ENCODE results near the gene LEMD2.

Gene LEMD2

DNA sequence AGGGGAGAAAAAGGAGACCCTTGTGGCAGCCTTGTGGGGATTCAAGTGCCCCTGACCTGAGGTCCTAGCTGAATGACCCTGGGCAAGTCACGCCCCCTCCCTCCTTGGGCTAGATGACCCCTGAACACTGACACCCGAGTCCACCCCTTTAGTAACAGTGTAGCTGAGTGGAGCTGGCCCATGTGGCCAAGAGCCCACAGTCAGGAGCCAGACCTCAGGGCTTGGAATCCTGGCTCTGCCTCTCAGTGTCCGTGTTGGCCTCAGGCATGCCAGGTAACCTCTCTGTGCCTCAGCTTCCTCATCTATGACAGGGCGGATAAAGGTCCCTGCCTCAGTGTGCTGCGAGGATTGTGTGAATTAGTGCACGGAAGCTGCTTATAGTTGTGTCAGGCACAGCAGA lies 56.5 kb downstream of the LEMD2 start:
- H3K4me1 ChIP-seq (ENCODE audit: insufficient read depth, low read length, poor library complexity, severe bottlenecking) = no peaks in the 10 kb centered on the region
- no peak overlapping the region for H3K9ac ChIP-seq (ENCODE audit: low read depth, low read length, poor library complexity, severe bottlenecking)
- H3K4me2 ChIP-seq (ENCODE audit: low read depth, low read length, poor library complexity, severe bottlenecking) = no peak overlapping the region
- H3K9me3 ChIP-seq (ENCODE audit: insufficient read depth, low read depth, low read length) = no peaks in the 10 kb centered on the region
- no peaks in the 10 kb centered on the region for H4K20me1 ChIP-seq (ENCODE audit: insufficient read depth, low read length, poor library complexity, severe bottlenecking)
- H3K4me3 ChIP-seq (ENCODE audit: low read length, poor library complexity, severe bottlenecking) = no peak overlapping the region
- no peak overlapping the region for H2AFZ ChIP-seq (ENCODE audit: low read length)
- TF ChIP-seq EZH2phosphoT487 (IDR thresholded peaks at IDR 0.05; ENCODE audit: borderline replicate concordance) = no peak
- TF ChIP-seq, protein P1, sequence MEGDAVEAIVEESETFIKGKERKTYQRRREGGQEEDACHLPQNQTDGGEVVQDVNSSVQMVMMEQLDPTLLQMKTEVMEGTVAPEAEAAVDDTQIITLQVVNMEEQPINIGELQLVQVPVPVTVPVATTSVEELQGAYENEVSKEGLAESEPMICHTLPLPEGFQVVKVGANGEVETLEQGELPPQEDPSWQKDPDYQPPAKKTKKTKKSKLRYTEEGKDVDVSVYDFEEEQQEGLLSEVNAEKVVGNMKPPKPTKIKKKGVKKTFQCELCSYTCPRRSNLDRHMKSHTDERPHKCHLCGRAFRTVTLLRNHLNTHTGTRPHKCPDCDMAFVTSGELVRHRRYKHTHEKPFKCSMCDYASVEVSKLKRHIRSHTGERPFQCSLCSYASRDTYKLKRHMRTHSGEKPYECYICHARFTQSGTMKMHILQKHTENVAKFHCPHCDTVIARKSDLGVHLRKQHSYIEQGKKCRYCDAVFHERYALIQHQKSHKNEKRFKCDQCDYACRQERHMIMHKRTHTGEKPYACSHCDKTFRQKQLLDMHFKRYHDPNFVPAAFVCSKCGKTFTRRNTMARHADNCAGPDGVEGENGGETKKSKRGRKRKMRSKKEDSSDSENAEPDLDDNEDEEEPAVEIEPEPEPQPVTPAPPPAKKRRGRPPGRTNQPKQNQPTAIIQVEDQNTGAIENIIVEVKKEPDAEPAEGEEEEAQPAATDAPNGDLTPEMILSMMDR (conservative IDR thresholded peaks at IDR 0.05; ENCODE audit: low read length) = no peak
- H3K27me3 ChIP-seq (ENCODE audit: insufficient read depth, low read length, poor library complexity, severe bottlenecking) = no peaks in the 10 kb centered on the region
- no peaks in the 10 kb centered on the region for H3K79me2 ChIP-seq (ENCODE audit: insufficient read depth, low read length)
- H3F3A ChIP-seq (ENCODE audit: low read depth) = no peaks in the 10 kb centered on the region
- no peaks in the 10 kb centered on the region for H3K36me3 ChIP-seq (ENCODE audit: insufficient read depth, low read length)
- H3K9me2 ChIP-seq (replicated peaks; ENCODE audit: low read depth, low read length) = no peaks in the 10 kb centered on the region

DNA sequence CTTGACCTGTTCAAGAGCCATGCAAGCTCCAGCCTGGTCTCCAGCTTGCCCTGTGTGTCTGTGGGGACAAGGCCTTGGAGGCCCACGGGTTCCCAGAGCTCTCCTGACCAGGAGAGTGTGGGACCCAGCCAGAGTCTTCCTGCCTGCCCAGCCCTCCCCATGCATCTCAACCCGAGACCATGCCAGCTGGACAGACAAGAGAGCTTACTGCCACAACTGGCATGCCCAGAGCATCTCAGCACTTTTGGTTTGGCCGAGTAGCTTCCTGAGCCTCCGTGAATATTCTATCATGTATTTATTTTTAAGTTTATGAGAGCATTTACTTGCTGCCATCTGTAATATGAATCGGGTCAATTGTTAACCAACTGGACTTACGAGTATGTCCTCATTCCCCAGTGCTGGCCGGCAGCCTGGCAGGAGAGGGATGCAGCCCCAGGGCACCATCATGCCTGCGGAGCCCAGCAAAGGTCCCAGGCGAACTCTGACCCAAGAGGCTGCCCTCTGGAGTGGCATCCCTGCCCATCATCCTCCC lies 57.1 kb downstream of the LEMD2 start:
- Histone ChIP-seq H3K9ac (ENCODE audit: low read depth, low read length, poor library complexity, severe bottlenecking) (no peak overlapping the region), H3K4me2 (ENCODE audit: low read depth, low read length, poor library complexity, severe bottlenecking) (no peak overlapping the region), H3K36me3 (ENCODE audit: insufficient read depth, low read length) (no peaks in the 10 kb centered on the region), H3K9me2 (replicated peaks; ENCODE audit: low read depth, low read length) (no peaks in the 10 kb centered on the region), H3K9me3 (ENCODE audit: insufficient read depth, low read depth, low read length) (no peaks in the 10 kb centered on the region), H3K79me2 (ENCODE audit: insufficient read depth, low read length) (no peaks in the 10 kb centered on the region), H4K20me1 (ENCODE audit: insufficient read depth, low read length, poor library complexity, severe bottlenecking) (no peaks in the 10 kb centered on the region), H3F3A (ENCODE audit: low read depth) (no peaks in the 10 kb centered on the region), H3K4me3 (ENCODE audit: low read length, poor library complexity, severe bottlenecking) (no peak overlapping the region), H3K27me3 (ENCODE audit: insufficient read depth, low read length, poor library complexity, severe bottlenecking) (no peaks in the 10 kb centered on the region), H3K4me1 (ENCODE audit: insufficient read depth, low read length, poor library complexity, severe bottlenecking) (no peaks in the 10 kb centered on the region), H2AFZ (ENCODE audit: low read length) (no peak overlapping the region)
- no peak for TF ChIP-seq EZH2phosphoT487 (IDR thresholded peaks at IDR 0.05; ENCODE audit: borderline replicate concordance)
- TF ChIP-seq, protein P1 (conservative IDR thresholded peaks at IDR 0.05; ENCODE audit: low read length) = no peak

DNA sequence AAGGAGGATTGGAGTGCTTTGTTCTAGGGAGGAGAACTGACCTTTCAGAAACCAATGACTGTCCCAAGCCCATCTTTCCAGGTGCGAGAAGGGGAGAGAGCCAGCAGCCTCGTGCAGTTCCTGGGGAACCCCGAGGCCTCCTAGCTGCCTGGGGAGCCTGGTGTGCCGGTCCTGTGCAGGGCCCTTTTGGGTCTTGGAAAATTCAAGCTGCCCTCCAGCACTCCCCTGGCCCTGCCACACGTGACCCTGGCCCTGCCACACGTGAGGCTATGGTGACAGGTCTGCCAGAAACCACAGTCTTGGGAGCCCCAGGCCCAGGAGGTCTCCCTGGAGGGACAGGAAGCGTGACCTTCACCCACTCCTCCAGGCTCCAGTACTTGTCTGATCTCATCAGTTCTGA lies 57.9 kb downstream of the LEMD2 start:
- no peaks in the 10 kb centered on the region for H3K9me3 ChIP-seq (ENCODE audit: insufficient read depth, low read depth, low read length)

More for the DNA sequence above, 57.9 kb downstream of the LEMD2 start:
- H2AFZ ChIP-seq (ENCODE audit: low read length) = no peak overlapping the region
- no peaks in the 10 kb centered on the region for H4K20me1 ChIP-seq (ENCODE audit: insufficient read depth, low read length, poor library complexity, severe bottlenecking)
- H3K9ac ChIP-seq (ENCODE audit: low read depth, low read length, poor library complexity, severe bottlenecking) = no peak overlapping the region
- no peaks in the 10 kb centered on the region for H3K27me3 ChIP-seq (ENCODE audit: insufficient read depth, low read length, poor library complexity, severe bottlenecking)
- H3K4me2 ChIP-seq (ENCODE audit: low read depth, low read length, poor library complexity, severe bottlenecking) = no peak overlapping the region
- no peaks in the 10 kb centered on the region for H3K9me2 ChIP-seq (replicated peaks; ENCODE audit: low read depth, low read length)
- H3K4me1 ChIP-seq (ENCODE audit: insufficient read depth, low read length, poor library complexity, severe bottlenecking) = no peaks in the 10 kb centered on the region
- H3K4me3 ChIP-seq (ENCODE audit: low read length, poor library complexity, severe bottlenecking) = no peak overlapping the region
- no peaks in the 10 kb centered on the region for H3K36me3 ChIP-seq (ENCODE audit: insufficient read depth, low read length)
- no peaks in the 10 kb centered on the region for H3F3A ChIP-seq (ENCODE audit: low read depth)
- no peaks in the 10 kb centered on the region for H3K79me2 ChIP-seq (ENCODE audit: insufficient read depth, low read length)
- TF ChIP-seq EZH2phosphoT487 (IDR thresholded peaks at IDR 0.05; ENCODE audit: borderline replicate concordance) = no peak
- TF ChIP-seq, protein P1 (conservative IDR thresholded peaks at IDR 0.05; ENCODE audit: low read length) = no peak
